Breast epithelium (tissue), 4 donors: ENCODE data around the gene SLC25A10. TPM values are rescaled to one million over a fixed set of nuclear protein-coding genes. Genes with fewer than 3 reads are reported as not detected.

Experiments used
- DNase-seq, 2 donors: peaks; one replicate each; pipeline ENCODE4 v3.0.0-alpha.2; 2019; ENCODE audit warnings: low spot score in 2 of 2
- H3K27ac ChIP-seq, 2 donors: fragments of 200-600 bp; sonication (generic) in 1 of 2; one replicate each; pipeline ENCODE4 v1.5.1; 2016 to 2019; ENCODE audit warnings: mild to moderate bottlenecking in 1 of 2
- H3K27me3 ChIP-seq, 2 donors: fragments of 200-600 bp; sonication (generic) in 1 of 2; one replicate each; pipeline versions ENCODE4 v1.5.1 to v1.6.0; 2017 to 2019; ENCODE audit warnings: control low read depth in 1 of 2, mild to moderate bottlenecking in 1 of 2
- H3K36me3 ChIP-seq: fragments of 200-600 bp; one replicate; pipeline ENCODE4 v1.5.1; 2019
- H3K4me1 ChIP-seq, 2 donors: fragments of 200-600 bp; sonication (generic); one replicate each; pipeline ENCODE4 v1.5.1; 2016 to 2019; ENCODE audit warnings: control low read depth in 1 of 2
- H3K4me3 ChIP-seq, 3 donors: fragments of 200-600 bp; sonication (generic); 1 replicate in 2 of 3; 2 replicates in 1 of 3; pipeline ENCODE4 v1.5.1; 2016 to 2019; ENCODE audit warnings: mild to moderate bottlenecking in 3 of 3, moderate library complexity in 2 of 3
- H3K9me3 ChIP-seq, 2 donors: fragments of 200-600 bp; sonication (generic) in 1 of 2; one replicate each; pipeline ENCODE4 v1.5.1; 2016 to 2019; ENCODE audit warnings: control low read depth in 1 of 2
- CTCF ChIP-seq, 3 donors: fragments of 450-650 bp; IDR thresholded peaks; one replicate each; pipeline ENCODE4 v1.5.1; 2016 to 2017; ENCODE audit warnings: antibody characterized with exemption in 3 of 3, mild to moderate bottlenecking in 3 of 3, moderate library complexity in 3 of 3
- POLR2A ChIP-seq: fragments of 450-650 bp; IDR thresholded peaks from one replicate; pipeline ENCODE4 v1.6.1; 2016; ENCODE audit warnings: antibody characterized with exemption, mild to moderate bottlenecking, moderate library complexity
- POLR2AphosphoS5 ChIP-seq, 3 donors: sonication (generic); formaldehyde crosslinking; IDR thresholded peaks; one replicate each; pipeline ENCODE4 v1.6.1; 2017; ENCODE audit warnings: antibody characterized with exemption in 3 of 3
- intact Hi-C: fragments of 100-400 bp; cut with DNase I; formaldehyde crosslinking; loops from one replicate; pipeline ENCODE4 v1.15.1; 2023; ENCODE audit warnings: low total_unique reads
- total RNA-seq, 3 donors: library from RNA; depleted of rRNA; stranded (reverse); fragments of >200 nt; gene quantifications; one replicate each; pipeline ENCODE4 v1.1.0, GENCODE V29; 2016

The SLC25A10 gene
- total RNA-seq, 3 donors from 2014 or later: 9.8 to 28.0 (median 24.4) TPM

- peak; percentile 93 to 96 for DNase-seq
- intact Hi-C loops: no loop called here
- Histone ChIP-seq H3K4me3 (peak within 1 kb of the TSS; percentile 78 to 99 (median 98)), H3K9me3 (no peaks in the 10 kb centered on the region), H3K36me3 (no peaks in the 10 kb centered on the region), H3K27me3 (no peaks in the 10 kb centered on the region), H3K27ac (peak within 1 kb of the TSS; percentile 91 to 93), H3K4me1 (peaks cover 0 to 13% of the 10 kb centered on the region in 2 donors)
- TF ChIP-seq POLR2A: peak; percentile 79
- no peak for TF ChIP-seq CTCF (IDR thresholded peaks at IDR 0.05)
- peak; percentile 79 to 96 (median 93) for TF ChIP-seq POLR2AphosphoS5 (IDR thresholded peaks at IDR 0.05)
Measured at GRCh38 chr17:81666342-81667191, 45.5 kb upstream of the SLC25A10 start, which contains the start of the genes CCDC137 and OXLD1. Gene CCDC137, plus strand, starts transcription at chr17:81666737. Its CDS starts 30 bp downstream, at chr17:81666767. Gene OXLD1, minus strand, starts transcription at chr17:81666605. Its CDS starts 28 bp downstream, at chr17:81666577.

GRCh38 chr17:81667754-81668153 is 44.3 kb upstream of the SLC25A10 start:
- Histone ChIP-seq H3K9me3 (no peaks in the 10 kb centered on the region), H3K36me3 (no peaks in the 10 kb centered on the region), H3K4me1 (peaks cover 0 to 13% of the 10 kb centered on the region in 2 donors), H3K27me3 (no peaks in the 10 kb centered on the region), H3K27ac (no peak overlapping the region), H3K4me3 (peak overlapping the region; percentile 78 to 99 (median 98))
- intact Hi-C loops: no loop called here
- DNase-seq: no peak
- TF ChIP-seq POLR2AphosphoS5 (IDR thresholded peaks at IDR 0.05): no peak
- TF ChIP-seq CTCF (IDR thresholded peaks at IDR 0.05): no peak
- no peak for TF ChIP-seq POLR2A

- H3K27me3 ChIP-seq: no peaks in the 10 kb centered on the region
- intact Hi-C loops: no loop called here
- no peaks in the 10 kb centered on the region for H3K9me3 ChIP-seq
- no peak for DNase-seq
- peaks cover 0 to 4% of the 10 kb centered on the region in 2 donors for H3K4me1 ChIP-seq
- TF ChIP-seq POLR2A: no peak
- no peak for TF ChIP-seq CTCF (IDR thresholded peaks at IDR 0.05)
- TF ChIP-seq POLR2AphosphoS5 (IDR thresholded peaks at IDR 0.05): no peak
- H3K36me3 ChIP-seq: no peaks in the 10 kb centered on the region
- no peak overlapping the region for H3K4me3 ChIP-seq
- H3K27ac ChIP-seq: no peak overlapping the region
Measured at GRCh38 chr17:81672504-81672903, 39.6 kb upstream of the SLC25A10 start.

- no peak overlapping the region for H3K27ac ChIP-seq
- no peak for DNase-seq
- no peaks in the 10 kb centered on the region for H3K9me3 ChIP-seq
- TF ChIP-seq CTCF (IDR thresholded peaks at IDR 0.05): no peak
- H3K4me1 ChIP-seq: no peaks in the 10 kb centered on the region
- intact Hi-C loops: no loop called here
- H3K4me3 ChIP-seq: no peak overlapping the region
- H3K36me3 ChIP-seq: no peaks in the 10 kb centered on the region
- no peaks in the 10 kb centered on the region for H3K27me3 ChIP-seq
Measured at GRCh38 chr17:81672954-81673353, 39.1 kb upstream of the SLC25A10 start.

- H3K4me1 ChIP-seq: no peaks in the 10 kb centered on the region
- no peaks in the 10 kb centered on the region for H3K36me3 ChIP-seq
- no peak overlapping the region for H3K27ac ChIP-seq
- TF ChIP-seq POLR2A: no peak
- no peak for TF ChIP-seq POLR2AphosphoS5 (IDR thresholded peaks at IDR 0.05)
- no peak for TF ChIP-seq CTCF (IDR thresholded peaks at IDR 0.05)
- intact Hi-C loops: no loop called here
- H3K9me3 ChIP-seq: no peaks in the 10 kb centered on the region
- no peaks in the 10 kb centered on the region for H3K27me3 ChIP-seq
- H3K4me3 ChIP-seq: no peak overlapping the region
- no peak for DNase-seq
Measured at GRCh38 chr17:81673561-81674258, 38.4 kb upstream of the SLC25A10 start.
